D341Med (cell line): ENCODE results near the gene PCDHGB4.
"Not testable (repeated sequence)": the region's sequence is repeated elsewhere in the genome, so short reads cannot be mapped to it uniquely, and the experiment has no call there.

ENCODE experiments used
- DNase-seq: peaks from one replicate; pipeline ENCODE4 v3.0.0; 2012; ENCODE audit warnings: low spot score

The PCDHGB4 gene

DNA sequence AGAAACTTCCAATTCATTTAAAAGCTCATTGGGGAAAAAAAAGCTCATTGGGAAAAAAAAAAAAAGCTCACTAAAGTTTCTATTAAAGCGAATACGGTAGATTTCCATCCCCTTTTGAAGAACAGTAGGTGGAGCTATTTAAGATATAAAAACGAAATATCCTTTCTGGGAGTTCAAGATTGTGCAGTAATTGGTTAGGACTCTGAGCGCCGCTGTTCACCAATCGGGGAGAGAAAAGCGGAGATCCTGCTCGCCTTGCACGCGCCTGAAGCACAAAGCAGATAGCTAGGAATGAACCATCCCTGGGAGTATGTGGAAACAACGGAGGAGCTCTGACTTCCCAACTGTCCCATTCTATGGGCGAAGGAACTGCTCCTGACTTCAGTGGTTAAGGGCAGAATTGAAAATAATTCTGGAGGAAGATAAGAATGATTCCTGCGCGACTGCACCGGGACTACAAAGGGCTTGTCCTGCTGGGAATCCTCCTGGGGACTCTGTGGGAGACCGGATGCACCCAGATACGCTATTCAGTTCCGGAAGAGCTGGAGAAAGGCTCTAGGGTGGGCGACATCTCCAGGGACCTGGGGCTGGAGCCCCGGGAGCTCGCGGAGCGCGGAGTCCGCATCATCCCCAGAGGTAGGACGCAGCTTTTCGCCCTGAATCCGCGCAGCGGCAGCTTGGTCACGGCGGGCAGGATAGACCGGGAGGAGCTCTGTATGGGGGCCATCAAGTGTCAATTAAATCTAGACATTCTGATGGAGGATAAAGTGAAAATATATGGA is 43.0 kb downstream of the PCDHGB4 start, which contains the start of gene PCDHGA12:
PCDHGA12 (plus strand) TSS at position 176 of the 782 bp plus-strand sequence; CDS start at position 429, 253 bp downstream.
- no peak for DNase-seq

DNA sequence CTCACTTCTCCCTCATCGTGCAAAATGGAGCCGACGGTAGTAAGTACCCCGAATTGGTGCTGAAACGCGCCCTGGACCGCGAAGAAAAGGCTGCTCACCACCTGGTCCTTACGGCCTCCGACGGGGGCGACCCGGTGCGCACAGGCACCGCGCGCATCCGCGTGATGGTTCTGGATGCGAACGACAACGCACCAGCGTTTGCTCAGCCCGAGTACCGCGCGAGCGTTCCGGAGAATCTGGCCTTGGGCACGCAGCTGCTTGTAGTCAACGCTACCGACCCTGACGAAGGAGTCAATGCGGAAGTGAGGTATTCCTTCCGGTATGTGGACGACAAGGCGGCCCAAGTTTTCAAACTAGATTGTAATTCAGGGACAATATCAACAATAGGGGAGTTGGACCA is 43.8 kb downstream of the PCDHGB4 start:
- DNase-seq, result no peak

DNA sequence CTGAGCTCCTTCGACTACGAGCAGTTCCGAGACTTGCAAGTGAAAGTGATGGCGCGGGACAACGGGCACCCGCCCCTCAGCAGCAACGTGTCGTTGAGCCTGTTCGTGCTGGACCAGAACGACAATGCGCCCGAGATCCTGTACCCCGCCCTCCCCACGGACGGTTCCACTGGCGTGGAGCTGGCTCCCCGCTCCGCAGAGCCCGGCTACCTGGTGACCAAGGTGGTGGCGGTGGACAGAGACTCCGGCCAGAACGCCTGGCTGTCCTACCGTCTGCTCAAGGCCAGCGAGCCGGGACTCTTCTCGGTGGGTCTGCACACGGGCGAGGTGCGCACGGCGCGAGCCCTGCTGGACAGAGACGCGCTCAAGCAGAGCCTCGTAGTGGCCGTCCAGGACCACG is 44.8 kb downstream of the PCDHGB4 start:
- not testable (repeated sequence) for DNase-seq

DNA sequence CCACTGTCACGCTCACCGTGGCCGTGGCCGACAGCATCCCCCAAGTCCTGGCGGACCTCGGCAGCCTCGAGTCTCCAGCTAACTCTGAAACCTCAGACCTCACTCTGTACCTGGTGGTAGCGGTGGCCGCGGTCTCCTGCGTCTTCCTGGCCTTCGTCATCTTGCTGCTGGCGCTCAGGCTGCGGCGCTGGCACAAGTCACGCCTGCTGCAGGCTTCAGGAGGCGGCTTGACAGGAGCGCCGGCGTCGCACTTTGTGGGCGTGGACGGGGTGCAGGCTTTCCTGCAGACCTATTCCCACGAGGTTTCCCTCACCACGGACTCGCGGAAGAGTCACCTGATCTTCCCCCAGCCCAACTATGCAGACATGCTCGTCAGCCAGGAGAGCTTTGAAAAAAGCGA is 45.2 kb downstream of the PCDHGB4 start:
- not testable (repeated sequence) for DNase-seq

DNA sequence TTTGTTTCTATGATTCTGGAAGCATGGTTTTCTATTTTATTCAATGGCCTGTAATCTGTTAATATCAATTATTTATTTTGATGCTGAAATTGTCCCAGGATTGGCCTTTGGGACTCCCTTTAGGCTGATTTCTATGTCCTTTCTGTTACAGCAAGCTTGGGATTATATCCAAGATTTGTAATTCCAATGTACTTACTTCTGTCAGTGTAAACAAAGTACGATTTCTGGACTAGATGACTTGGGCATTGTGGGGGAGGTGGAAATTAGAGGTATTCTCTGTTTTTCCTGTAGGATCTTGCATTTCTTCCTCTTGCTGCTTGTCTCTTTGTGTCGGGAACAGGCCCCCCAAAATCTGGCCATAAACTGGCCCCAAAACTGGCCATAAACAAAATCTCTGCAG is 46.5 kb downstream of the PCDHGB4 start:
- no peak for DNase-seq

DNA sequence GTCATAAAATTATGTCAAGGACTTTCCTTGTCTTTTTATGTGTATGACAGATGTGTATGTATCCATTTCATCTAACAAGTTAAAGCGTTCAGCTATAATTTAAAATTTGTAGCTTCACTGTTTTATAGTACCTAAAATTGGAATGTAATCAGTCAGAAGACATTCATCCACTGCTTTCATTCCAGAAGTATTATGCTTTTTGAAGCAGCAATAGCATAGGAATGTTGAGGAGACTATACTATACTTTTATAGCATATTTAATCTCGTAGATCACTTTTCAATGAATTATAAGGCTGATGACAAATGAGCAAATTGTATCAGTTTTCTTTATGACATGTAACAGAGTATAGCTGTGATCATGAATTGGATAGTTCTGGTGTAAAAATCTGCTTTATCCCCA is 49.7 kb downstream of the PCDHGB4 start:
- DNase-seq, result no peak

DNA sequence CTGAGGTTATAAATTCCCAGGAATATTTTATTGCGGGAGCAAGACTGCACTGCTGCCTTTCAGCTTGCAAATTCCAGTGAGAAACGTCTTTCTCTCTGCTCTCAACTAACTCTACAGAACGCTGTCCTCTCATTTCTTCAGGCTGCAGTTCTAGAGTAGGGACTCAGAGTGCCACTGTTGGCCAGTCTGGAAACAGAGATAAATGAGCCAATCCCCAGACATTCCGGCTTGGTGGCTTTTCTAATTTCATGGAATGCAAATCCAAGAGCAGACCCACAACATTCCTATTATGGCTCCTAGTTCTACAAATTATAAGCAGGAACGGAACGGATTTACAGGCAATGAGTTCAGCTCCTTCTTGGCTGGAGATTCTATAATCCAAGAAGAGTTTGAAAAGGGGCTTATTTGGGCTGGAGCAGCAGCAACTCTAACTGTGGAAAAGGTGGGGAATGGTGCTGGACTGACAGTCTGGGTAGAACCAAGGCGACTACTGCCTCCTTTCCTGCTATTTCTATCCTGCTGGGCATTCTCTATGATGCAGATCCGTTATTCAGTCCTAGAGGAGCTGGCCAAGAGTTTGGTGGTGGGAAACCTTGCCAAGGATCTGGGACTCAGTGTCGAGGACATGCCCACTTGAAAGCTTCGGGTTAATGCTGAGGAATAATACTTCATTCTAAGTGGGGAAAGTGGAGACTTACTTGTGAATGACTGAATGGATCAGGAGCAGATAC is 52.1 kb downstream of the PCDHGB4 start:
- no peak for DNase-seq
